Tibial nerve (tissue), 4 donors: ENCODE results near the gene TNS3.

ENCODE experiments used
- CTCF ChIP-seq, 5 experiments: fragments of 200-600 bp in 3 of 5; fragments of 450-650 bp in 2 of 5; sonication (generic) in 3 of 5; IDR thresholded peaks; one replicate each; pipeline ENCODE4 v1.5.1; 2016 to 2019; ENCODE audit warnings: antibody characterized with exemption in 5 of 5, mild to moderate bottlenecking in 3 of 5, moderate library complexity in 2 of 5
- EP300 ChIP-seq, 2 donors: sonication (generic); formaldehyde crosslinking; IDR thresholded peaks; one replicate each; pipeline ENCODE4 v1.6.1; 2017; ENCODE audit warnings: antibody characterized with exemption in 2 of 2, mild to moderate bottlenecking in 1 of 2
- POLR2A ChIP-seq, 2 donors: fragments of 450-650 bp; IDR thresholded peaks; one replicate each; pipeline ENCODE4 v1.6.1; 2017; ENCODE audit warnings: antibody characterized with exemption in 2 of 2, mild to moderate bottlenecking in 2 of 2, moderate library complexity in 2 of 2

- no peak for TF ChIP-seq CTCF (IDR thresholded peaks at IDR 0.05)
- TF ChIP-seq EP300 (IDR thresholded peaks at IDR 0.05) = no peak
- TF ChIP-seq POLR2A (IDR thresholded peaks at IDR 0.05) = no peak
These were observed 263.3 kb downstream of the TNS3 start for GRCh38 chr7:47318395-47319182.
